ENCODE data around the gene SBNO1.

DNA sequence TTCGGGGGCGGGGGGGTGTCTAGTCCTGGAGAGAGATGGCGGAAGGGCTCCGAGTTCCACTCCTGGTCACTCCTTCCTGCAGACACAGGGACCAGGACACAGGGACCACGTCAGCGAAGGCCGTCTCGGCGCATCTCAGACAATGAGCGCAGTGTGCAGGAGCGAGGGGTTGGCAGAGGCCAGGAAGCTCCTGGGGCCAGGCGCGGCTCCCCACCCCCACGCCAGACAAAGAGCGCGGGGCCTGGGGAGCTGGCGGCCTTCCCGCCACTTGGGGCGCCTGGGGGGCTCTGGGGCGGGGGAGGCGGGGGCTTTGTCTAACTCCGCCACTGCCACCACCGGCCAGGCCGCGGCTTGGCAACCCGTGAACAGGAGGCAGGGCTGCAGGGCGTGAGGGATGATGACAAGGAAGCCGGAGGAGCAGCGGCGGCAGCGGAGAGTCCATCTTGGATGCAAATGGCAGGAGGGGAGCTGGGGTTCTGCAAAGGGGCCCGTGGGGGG lies 95.2 kb downstream of the SBNO1 start:
- TF ChIP-seq EZH2 (IDR thresholded peaks at IDR 0.05; ENCODE audit: insufficient read depth, poor library complexity, severe bottlenecking) (no peak), EZH2phosphoT487 (IDR thresholded peaks at IDR 0.05; ENCODE audit: insufficient read depth, low read depth) (no peak)
